Heart left ventricle (tissue), 13 donors: ENCODE results near the gene CSNK1E.

Experiments used
- POLR2A ChIP-seq, 2 donors: fragments of 450-650 bp; IDR thresholded peaks; one replicate each; pipeline ENCODE4 v1.6.1; 2017; ENCODE audit warnings: antibody characterized with exemption in 2 of 2, mild to moderate bottlenecking in 2 of 2, moderate library complexity in 2 of 2
- TF ChIP-seq, protein P1 (sequence below), 12 donors: fragments of 200-600 bp; sonication (generic) in 4 of 12; IDR thresholded peaks; one replicate each; pipeline versions ENCODE4 v1.5.0 to v1.8.0; 2018 to 2022; ENCODE audit warnings: antibody characterized with exemption in 12 of 12, mild to moderate bottlenecking in 5 of 12
- donor health status: ischemic (EF 13 %, LVEDD 7.1; RV severe dilation, severe dysfunction).
- donor health status: DM: no; HTN: yes; CAD: no.
- donor health status: DM: no; HTN: no; CAD: no.
- donor health status: ischemic (EF 25% LVEDD 6.9; RV normal size, moderate dysfunction).
- donor health status: ischemic (EF 25% LVEDD 5.7; RV mildly dilated, moderate dysfunction).
- donor health status: ischemic (EF 35%, LVEDD 5.7; RV mildly dilated, moderate dysfunction).
- donor health status: nonischemic (EF 11% LVEDD 7.7; RV severe dilation, severe dysfunction).
- donor health status: DM: yes; HTN: yes; CAD: no.
- donor health status: PGD.
- donor health status: ischemic (EF 29% LVEDD 5.4; RV normal size, mild dysfunction).
- donor health status: nonischemic (EF 23%, LVEDD 6.1; RV moderate dilation, normal function).

GRCh38 chr22:38318792-38319773 is 1.9 kb upstream of the CSNK1E start:
- TF ChIP-seq, protein P1, sequence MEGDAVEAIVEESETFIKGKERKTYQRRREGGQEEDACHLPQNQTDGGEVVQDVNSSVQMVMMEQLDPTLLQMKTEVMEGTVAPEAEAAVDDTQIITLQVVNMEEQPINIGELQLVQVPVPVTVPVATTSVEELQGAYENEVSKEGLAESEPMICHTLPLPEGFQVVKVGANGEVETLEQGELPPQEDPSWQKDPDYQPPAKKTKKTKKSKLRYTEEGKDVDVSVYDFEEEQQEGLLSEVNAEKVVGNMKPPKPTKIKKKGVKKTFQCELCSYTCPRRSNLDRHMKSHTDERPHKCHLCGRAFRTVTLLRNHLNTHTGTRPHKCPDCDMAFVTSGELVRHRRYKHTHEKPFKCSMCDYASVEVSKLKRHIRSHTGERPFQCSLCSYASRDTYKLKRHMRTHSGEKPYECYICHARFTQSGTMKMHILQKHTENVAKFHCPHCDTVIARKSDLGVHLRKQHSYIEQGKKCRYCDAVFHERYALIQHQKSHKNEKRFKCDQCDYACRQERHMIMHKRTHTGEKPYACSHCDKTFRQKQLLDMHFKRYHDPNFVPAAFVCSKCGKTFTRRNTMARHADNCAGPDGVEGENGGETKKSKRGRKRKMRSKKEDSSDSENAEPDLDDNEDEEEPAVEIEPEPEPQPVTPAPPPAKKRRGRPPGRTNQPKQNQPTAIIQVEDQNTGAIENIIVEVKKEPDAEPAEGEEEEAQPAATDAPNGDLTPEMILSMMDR (IDR thresholded peaks at IDR 0.05): no peak
- TF ChIP-seq POLR2A (IDR thresholded peaks at IDR 0.05): no peak
